Measurements from ENCODE around the gene IGSF23.
"Not testable (repeated sequence)": the region's sequence is repeated elsewhere in the genome, so short reads cannot be mapped to it uniquely, and the experiment has no call there.

IGSF23 gene

GRCh38 chr19:44588771-44589112, 24.6 kb upstream of the IGSF23 start:
- DNase-seq, result no peak

- DNase-seq, result no peak
Measured at GRCh38 chr19:44590245-44591059, 22.9 kb upstream of the IGSF23 start.

- DNase-seq, result not testable (repeated sequence)
Measured at GRCh38 chr19:44591340-44591993, 21.9 kb upstream of the IGSF23 start.

GRCh38 chr19:44592451-44592890, 20.9 kb upstream of the IGSF23 start:
- DNase-seq, result no peak

- no peak for DNase-seq
Measured at GRCh38 chr19:44593294-44593693, 20.1 kb upstream of the IGSF23 start.

- not testable (repeated sequence) for DNase-seq
Measured at GRCh38 chr19:44593866-44594266, 19.5 kb upstream of the IGSF23 start.

GRCh38 chr19:44596428-44597130, 16.8 kb upstream of the IGSF23 start:
- no peak for DNase-seq

GRCh38 chr19:44597131-44597491, 16.3 kb upstream of the IGSF23 start:
- DNase-seq, result no peak

GRCh38 chr19:44598355-44598754, 15.0 kb upstream of the IGSF23 start:
- no peak for DNase-seq

GRCh38 chr19:44598880-44599279, 14.5 kb upstream of the IGSF23 start:
- DNase-seq, result no peak

- no peak for DNase-seq
Measured at GRCh38 chr19:44600466-44600865, 12.9 kb upstream of the IGSF23 start.

GRCh38 chr19:44602081-44602480, 11.3 kb upstream of the IGSF23 start:
- DNase-seq, result no peak

- no peak for DNase-seq
Measured at GRCh38 chr19:44603201-44603945, 10.0 kb upstream of the IGSF23 start.

- DNase-seq, result no peak
Measured at GRCh38 chr19:44604241-44604640, 9.1 kb upstream of the IGSF23 start.

GRCh38 chr19:44605547-44605946, 7.8 kb upstream of the IGSF23 start:
- DNase-seq, result no peak

- DNase-seq, result no peak
Measured at GRCh38 chr19:44607049-44607448, 6.3 kb upstream of the IGSF23 start.

GRCh38 chr19:44607917-44608316, 5.4 kb upstream of the IGSF23 start:
- no peak for DNase-seq

GRCh38 chr19:44608391-44608821, 5.0 kb upstream of the IGSF23 start:
- peak; percentile 10 for DNase-seq

- no peak for DNase-seq
Measured at GRCh38 chr19:44609219-44609618, 4.1 kb upstream of the IGSF23 start.

- DNase-seq, result not testable (repeated sequence)
Measured at GRCh38 chr19:44610497-44610896, 2.9 kb upstream of the IGSF23 start.

GRCh38 chr19:44611812-44612295, 1.5 kb upstream of the IGSF23 start:
- DNase-seq, result peak; percentile 44

GRCh38 chr19:44614313-44614712, 950 bp downstream of the IGSF23 start:
- DNase-seq, result no peak

- DNase-seq, result no peak
Measured at GRCh38 chr19:44615863-44616247, 2.5 kb downstream of the IGSF23 start.

Measured in NCI-H2081 treated with DMSO at 0.1 percent for 48 hours (cell line).